LNCaP clone FGC (cell line): Measurements from ENCODE around the gene GRIK1.

Experiments
- DNase-seq: peaks from one replicate; pipeline ENCODE4 v3.0.0-alpha.2; 2011; ENCODE audit warnings: low read depth
- H3K4me3 ChIP-seq: 2 replicates; pipeline ENCODE4 v1.5.1; 2011; ENCODE audit warnings: mild to moderate bottlenecking, low read depth, low read length, control low read depth
- CTCF ChIP-seq: IDR thresholded peaks from 2 replicates; pipeline ENCODE4 v1.5.1; 2012; ENCODE audit warnings: mild to moderate bottlenecking; ENCODE audit not compliant: control insufficient read depth, insufficient read depth; ENCODE audit errors: extremely low read depth

The GRIK1 gene

GRCh38 chr21:29738730-29739129 is 201.1 kb downstream of the GRIK1 start:
- no peak for DNase-seq
- TF ChIP-seq CTCF: no peak
- no peak overlapping the region for H3K4me3 ChIP-seq

GRCh38 chr21:29737186-29737585 is 202.6 kb downstream of the GRIK1 start:
- no peak for DNase-seq
- no peak for TF ChIP-seq CTCF
- no peak overlapping the region for H3K4me3 ChIP-seq

- no peak for DNase-seq
Measured at GRCh38 chr21:29730281-29730680, 209.5 kb downstream of the GRIK1 start.

GRCh38 chr21:29726044-29726443 is 213.8 kb downstream of the GRIK1 start:
- DNase-seq: no peak
- TF ChIP-seq CTCF: no peak
- H3K4me3 ChIP-seq: no peak overlapping the region

More at GRCh38 chr21:29730281-29730680, 209.5 kb downstream of the GRIK1 start:
- TF ChIP-seq CTCF: no peak
- no peak overlapping the region for H3K4me3 ChIP-seq

- no peak overlapping the region for H3K4me3 ChIP-seq
- TF ChIP-seq CTCF: no peak
- peak; percentile 63 for DNase-seq
Measured at GRCh38 chr21:29725025-29725736, 214.6 kb downstream of the GRIK1 start.

GRCh38 chr21:29721964-29722363 is 217.8 kb downstream of the GRIK1 start:
- TF ChIP-seq CTCF: no peak
- no peak for DNase-seq
- no peak overlapping the region for H3K4me3 ChIP-seq

GRCh38 chr21:29721221-29721620 is 218.6 kb downstream of the GRIK1 start:
- no peak overlapping the region for H3K4me3 ChIP-seq
- DNase-seq: no peak
- TF ChIP-seq CTCF: no peak
